HepG2 (cell line): Measurements from ENCODE around the gene POM121. TPM values are rescaled to one million over a fixed set of nuclear protein-coding genes. Genes with fewer than 3 reads are reported as not detected.
"Not testable (repeated sequence)": the region's sequence is repeated elsewhere in the genome, so short reads cannot be mapped to it uniquely, and the experiment has no call there.

Experiments
- ATAC-seq: fragments of 200-7000 bp; cut with Tn5 transposase; 3 replicates; pipeline ENCODE4 v1.9.1; 2020; ENCODE audit warnings: mild to moderate bottlenecking, moderate library complexity
- BruUV-seq: library from RNA; stranded (reverse); fragments of 400-500 nt; replicated peaks from 2 replicates; lab custom pipeline; 2021; lab: Mats Ljungman, UMichigan
- CTCF ChIA-PET: fragments of 300-600 bp; formaldehyde crosslinking; extraction: SDS; loops from one replicate; lab custom pipeline; 2021; ENCODE audit warnings: low total read pairs, inconsistent platforms, low intra/inter-chr PET ratio; lab: Yijun Ruan, JAX
- POLR2A ChIA-PET: fragments of 350-600 bp; sonication (Branson Sonifier 250); formaldehyde crosslinking; loops from one replicate; lab custom pipeline; 2020; ENCODE audit warnings: antibody characterized with exemption, inconsistent platforms; lab: Yijun Ruan, JAX
- DNase-seq: peaks from one replicate; pipeline ENCODE4 v3.0.0-alpha.2; 2015; ENCODE audit warnings: low spot score
- FAIRE-seq: peaks from 3 replicates; lab custom pipeline; 2011; peaks lifted over from hg19 to GRCh38; lab: Jason Lieb, UNC
- H2AFZ ChIP-seq: one replicate; pipeline ENCODE4 v1.6.1; 2011; ENCODE audit warnings: low read length, inconsistent platforms
- H3K27ac ChIP-seq: fragments of 300-600 bp; 3 replicates; pipeline ENCODE4 v1.8.0; 2011; ENCODE audit warnings: mixed run types, mild to moderate bottlenecking, mixed read lengths, low read length, inconsistent platforms; ENCODE audit not compliant: insufficient read depth; ENCODE audit errors: extremely low read length
- H3K27me3 ChIP-seq, 2 experiments: fragments of 200-600 bp in 1 of 2; 2 replicates in 1 of 2; 3 replicates in 1 of 2; pipeline versions ENCODE4 v1.6.0 to v1.8.0; 2011; ENCODE audit warnings: low read length in 2 of 2, mild to moderate bottlenecking in 2 of 2, moderate library complexity in 2 of 2, inconsistent platforms in 1 of 2; ENCODE audit not compliant: insufficient read depth in 2 of 2, control insufficient read depth in 1 of 2
- H3K36me3 ChIP-seq, 2 experiments: fragments of 200-600 bp in 1 of 2; replicated peaks in 1 of 2; 2 replicates in 1 of 2; 3 replicates in 1 of 2; pipeline versions ENCODE4 v1.5.1 to v1.8.0; 2011; ENCODE audit warnings: low read length in 2 of 2, inconsistent platforms in 1 of 2; ENCODE audit not compliant: insufficient read depth in 2 of 2, control insufficient read depth in 1 of 2
- H3K4me1 ChIP-seq: 2 replicates; pipeline ENCODE4 v1.5.1; 2012; ENCODE audit warnings: low read length, inconsistent platforms; ENCODE audit not compliant: insufficient read depth
- H3K4me2 ChIP-seq: 2 replicates; pipeline ENCODE4 v1.6.0; 2011; ENCODE audit warnings: low read depth, low read length, inconsistent platforms
- H3K4me3 ChIP-seq, 3 experiments: fragments of 200-600 bp in 1 of 3; sonication (generic), shearing (Covaris generic) in 1 of 3; replicated peaks in 1 of 3; 2 replicates each; pipeline ENCODE4 v1.5.1; 2011 to 2016; ENCODE audit warnings: low read length in 3 of 3, inconsistent platforms in 2 of 3, low read depth in 2 of 3, mild to moderate bottlenecking in 2 of 3, control low read depth in 1 of 3, mixed read lengths in 1 of 3; ENCODE audit not compliant: insufficient read depth in 1 of 3
- H3K79me2 ChIP-seq: one replicate; pipeline ENCODE4 v1.6.1; 2011; ENCODE audit warnings: low read length, inconsistent platforms; ENCODE audit not compliant: insufficient read depth
- H3K9ac ChIP-seq: 2 replicates; pipeline ENCODE4 v1.6.0; 2011; ENCODE audit warnings: mild to moderate bottlenecking, low read depth, low read length, inconsistent platforms; ENCODE audit not compliant: insufficient read depth
- H3K9me3 ChIP-seq: 2 replicates; pipeline ENCODE4 v1.5.1; 2012; ENCODE audit warnings: mild to moderate bottlenecking, low read length
- H4K20me1 ChIP-seq: 2 replicates; pipeline ENCODE4 v1.6.0; 2011; ENCODE audit warnings: inconsistent platforms, mild to moderate bottlenecking, low read length, moderate library complexity; ENCODE audit not compliant: insufficient read depth
- WGBS: methylation state at CpG from one replicate; pipeline ENCODE4 v1.1.6; 2017; ENCODE audit warnings: low lambda C conversion rate; 5-methylcytosine and 5-hydroxymethylcytosine counted together
- in situ Hi-C: cut with HindIII; loops from 2 replicates; pipeline ENCODE4 v1.10.0; 2017; ENCODE audit warnings: low pct_unique_long_range_greater_than_20kb; ENCODE audit not compliant: extremely low pct_ligation_motif_present
- intact Hi-C: fragments of 100-400 bp; cut with micrococcal nuclease; formaldehyde crosslinking; loops from one replicate; pipeline ENCODE4 v1.10.0; 2022; ENCODE audit not compliant: unreplicated experiment
- polyA plus RNA-seq, 8 experiments: library from polyadenylated mRNA; depleted of rRNA in 3 of 8; stranded (reverse) in 7 of 8; unstranded in 1 of 8; fragments of >200 nt; fragmentation: Illumina TruSeq in 4 of 8; extraction: Trizol in 4 of 8; gene quantifications; 2 replicates each; pipeline versions ENCODE4 v1.2.1 to v1.2.3, GENCODE V29; 2011 to 2016; ENCODE audit warnings: low read depth in 4 of 8, missing spikeins in 1 of 8, mixed read lengths in 1 of 8; ENCODE audit not compliant: insufficient read depth in 1 of 8
- small RNA-seq, 3 experiments: library from RNA; depleted of rRNA; stranded (forward); fragments of <200 nt; gene quantifications; one replicate each; pipeline ENCODE3, GENCODE V24; 2012; ENCODE audit warnings: low read depth in 2 of 3, low replicate concordance in 1 of 3; ENCODE audit not compliant: insufficient read length in 3 of 3, insufficient read depth in 2 of 3
- total RNA-seq, 5 experiments: library from RNA; depleted of rRNA; stranded (reverse); fragments of >200 nt; fragmentation: Illumina TruSeq; extraction: Trizol; gene quantifications; 2 replicates each; pipeline ENCODE4 v1.2.3, GENCODE V29; 2016; ENCODE audit warnings: low read depth in 1 of 5

The POM121 gene
- total and polyA plus RNA-seq, 2 of the 13 experiments (the other 11 are each of a cell fraction or from before 2014, with no cell fraction given), result 8.4 to 10.3 TPM

GRCh38 chr7:72995484-72995883, 70.6 kb downstream of the POM121 start:
- H3K27me3 ChIP-seq, H2AFZ ChIP-seq, H4K20me1 ChIP-seq, H3K79me2 ChIP-seq, BruUV-seq, POLR2A ChIA-PET, H3K4me3 ChIP-seq, FAIRE-seq, H3K9me3 ChIP-seq, ATAC-seq, H3K4me1 ChIP-seq, DNase-seq, in situ Hi-C loops, intact Hi-C loops, H3K9ac ChIP-seq, H3K4me2 ChIP-seq, CTCF ChIA-PET, H3K36me3 ChIP-seq, H3K27ac ChIP-seq: not testable (repeated sequence)
- 97% methylated on average over 6 of the region's 8 CpGs for WGBS

GRCh38 chr7:72997447-72997846, 72.6 kb downstream of the POM121 start:
- H3K9me3 ChIP-seq, H2AFZ ChIP-seq, H3K27me3 ChIP-seq, intact Hi-C loops, DNase-seq, H3K36me3 ChIP-seq, FAIRE-seq, H3K9ac ChIP-seq, POLR2A ChIA-PET, H3K27ac ChIP-seq, in situ Hi-C loops, H4K20me1 ChIP-seq, H3K79me2 ChIP-seq, CTCF ChIA-PET, H3K4me3 ChIP-seq, BruUV-seq, H3K4me1 ChIP-seq, H3K4me2 ChIP-seq: not testable (repeated sequence)
- 80% methylated on average over 5 of the region's 8 CpGs for WGBS
- ATAC-seq, result peak; percentile 25; the same call in 2 of the 3 replicates

- H2AFZ ChIP-seq, POLR2A ChIA-PET, H3K79me2 ChIP-seq, intact Hi-C loops, H3K27ac ChIP-seq, in situ Hi-C loops, H3K4me2 ChIP-seq, CTCF ChIA-PET, FAIRE-seq, H3K36me3 ChIP-seq, H3K27me3 ChIP-seq, H3K4me3 ChIP-seq, DNase-seq, H3K4me1 ChIP-seq, H3K9me3 ChIP-seq, H3K9ac ChIP-seq, H4K20me1 ChIP-seq: not testable (repeated sequence)
- no CpG with 5 or more reads among the region's 11 CpGs for WGBS
- BruUV-seq, result TSS peak; percentile 54
- ATAC-seq, result peak; percentile 41; the same call in 2 of the 3 replicates
These were observed 73.1 kb downstream of the POM121 start for GRCh38 chr7:72997887-72998468.

Small RNA genes within 50 kb of the gene (small RNA-seq; reads per million reads assigned to genes)
- gene RF00019, result 0 reads per million in 3 experiments

Other genes starting within 250 kb of the POM121 start
- 3.3 and 5.5 TPM in 2 replicates for gene TYW1B, start 96.9 kb upstream of the POM121 start, total RNA-seq (2016; rRNA removed; fragmentation: Illumina TruSeq; extraction: Trizol)
- gene TYW1B, start 96.9 kb upstream of the POM121 start, polyA plus RNA-seq (2011; rRNA removed), result 1.8 and 2.0 TPM in 2 replicates
- gene TRIM74, start 44.4 kb downstream of the POM121 start, total RNA-seq (2016; rRNA removed; fragmentation: Illumina TruSeq; extraction: Trizol), result 0.88 and 1.4 TPM in 2 replicates
- gene TRIM74, start 44.4 kb downstream of the POM121 start, polyA plus RNA-seq (2011; rRNA removed), result 0.51 and 0.61 TPM in 2 replicates
- gene SPDYE8, start 104.7 kb downstream of the POM121 start, total RNA-seq (2016; rRNA removed; fragmentation: Illumina TruSeq; extraction: Trizol), result not detected in 2 replicates
- gene SPDYE8, start 104.7 kb downstream of the POM121 start, polyA plus RNA-seq (2011; rRNA removed), result not detected in 2 replicates
- not detected in 2 replicates for gene SPDYE11, start 132.8 kb downstream of the POM121 start, total RNA-seq (2016; rRNA removed; fragmentation: Illumina TruSeq; extraction: Trizol)
- gene SPDYE11, start 132.8 kb downstream of the POM121 start, polyA plus RNA-seq (2011; rRNA removed), result not detected in 2 replicates
- gene SPDYE9, start 160.9 kb downstream of the POM121 start, total RNA-seq (2016; rRNA removed; fragmentation: Illumina TruSeq; extraction: Trizol), result not detected in 2 replicates
- not detected in 2 replicates for gene SPDYE9, start 160.9 kb downstream of the POM121 start, polyA plus RNA-seq (2011; rRNA removed)